ENCODE measurements around the gene BCCIP. TPM values are rescaled to one million over a fixed set of nuclear protein-coding genes. Genes with fewer than 3 reads are reported as not detected.

The BCCIP gene
- 39.8 TPM for total RNA-seq
- long read RNA-seq, transcript BCCIP-201 (7 exons, 1,236 nt) = minor isoform, 20 of 74 reads
- long read RNA-seq, transcript BCCIP-203 (8 exons, 1,433 nt) = major isoform, 24 of 74 reads
- long read RNA-seq, transcript BCCIP-202 (7 exons, 2,337 nt) = minor isoform, 20 of 74 reads
- long read RNA-seq, partial matches to known transcripts = 4 of 74 reads
- long read RNA-seq, other reads (novel, unspliced or antisense) = 6 of 74 reads

DNA sequence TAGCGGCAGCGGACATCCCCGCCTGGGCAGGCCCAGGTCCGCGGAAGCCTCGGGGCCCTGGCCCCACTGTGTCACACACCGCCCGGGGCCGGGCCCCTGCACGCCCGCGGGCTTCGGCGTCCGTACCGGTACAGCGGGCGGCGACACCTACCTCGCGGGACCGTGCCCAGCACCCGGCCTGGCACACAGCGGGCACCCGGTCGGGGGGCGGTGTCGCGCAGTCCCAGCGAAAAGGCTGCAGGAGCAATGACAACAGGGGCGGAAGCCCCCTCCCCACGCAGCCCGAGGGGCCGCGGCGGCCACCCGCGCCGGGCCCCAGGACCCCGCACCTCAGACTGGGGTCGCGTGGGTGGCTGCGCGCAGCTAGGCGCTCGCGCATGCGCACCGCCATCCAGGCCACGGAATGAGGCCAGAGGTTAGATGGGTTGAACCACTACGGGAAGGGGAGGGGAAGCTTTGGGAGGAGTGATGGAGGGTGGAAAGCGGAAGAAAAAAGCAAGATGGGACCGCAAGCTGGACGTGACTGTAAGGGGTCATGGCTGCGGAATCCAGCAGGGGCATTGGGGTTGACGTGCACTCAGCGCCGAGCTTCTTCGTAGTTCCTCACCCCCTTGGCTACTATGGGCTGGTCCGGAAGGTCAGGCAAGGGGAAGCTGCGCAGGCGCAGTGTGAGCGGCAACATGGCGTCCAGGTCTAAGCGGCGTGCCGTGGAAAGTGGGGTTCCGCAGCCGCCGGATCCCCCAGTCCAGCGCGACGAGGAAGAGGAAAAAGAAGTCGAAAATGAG, at the start of gene BCCIP, which contains the start of gene UROS:
BCCIP (plus strand) TSS at position 669 of the 785 bp plus-strand sequence; CDS start at position 681, 12 bp downstream.
UROS (minus strand) TSS at position 381 of the 785 bp plus-strand sequence. CDS start 6,759 bp downstream, outside the sequence.
- ATAC-seq (peak; percentile 98), DNase-seq (peak; percentile 96)
- H3K36me3 ChIP-seq = peaks cover 16% of the 10 kb centered on the region
- peaks cover 34% of the 10 kb centered on the region for H3K4me1 ChIP-seq
- peak within 1 kb of the TSS; percentile 89 for H3K4me3 ChIP-seq
- intact Hi-C loops (cut with DNase I) = no loop called here
- H3K27ac ChIP-seq = peak within 1 kb of the TSS; percentile 93
- TF ChIP-seq, protein P1, sequence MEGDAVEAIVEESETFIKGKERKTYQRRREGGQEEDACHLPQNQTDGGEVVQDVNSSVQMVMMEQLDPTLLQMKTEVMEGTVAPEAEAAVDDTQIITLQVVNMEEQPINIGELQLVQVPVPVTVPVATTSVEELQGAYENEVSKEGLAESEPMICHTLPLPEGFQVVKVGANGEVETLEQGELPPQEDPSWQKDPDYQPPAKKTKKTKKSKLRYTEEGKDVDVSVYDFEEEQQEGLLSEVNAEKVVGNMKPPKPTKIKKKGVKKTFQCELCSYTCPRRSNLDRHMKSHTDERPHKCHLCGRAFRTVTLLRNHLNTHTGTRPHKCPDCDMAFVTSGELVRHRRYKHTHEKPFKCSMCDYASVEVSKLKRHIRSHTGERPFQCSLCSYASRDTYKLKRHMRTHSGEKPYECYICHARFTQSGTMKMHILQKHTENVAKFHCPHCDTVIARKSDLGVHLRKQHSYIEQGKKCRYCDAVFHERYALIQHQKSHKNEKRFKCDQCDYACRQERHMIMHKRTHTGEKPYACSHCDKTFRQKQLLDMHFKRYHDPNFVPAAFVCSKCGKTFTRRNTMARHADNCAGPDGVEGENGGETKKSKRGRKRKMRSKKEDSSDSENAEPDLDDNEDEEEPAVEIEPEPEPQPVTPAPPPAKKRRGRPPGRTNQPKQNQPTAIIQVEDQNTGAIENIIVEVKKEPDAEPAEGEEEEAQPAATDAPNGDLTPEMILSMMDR (IDR thresholded peaks at IDR 0.05) = no peak
- no peaks in the 10 kb centered on the region for H3K9me3 ChIP-seq
- H3K27me3 ChIP-seq (ENCODE audit: low read depth) = no peaks in the 10 kb centered on the region

DNA sequence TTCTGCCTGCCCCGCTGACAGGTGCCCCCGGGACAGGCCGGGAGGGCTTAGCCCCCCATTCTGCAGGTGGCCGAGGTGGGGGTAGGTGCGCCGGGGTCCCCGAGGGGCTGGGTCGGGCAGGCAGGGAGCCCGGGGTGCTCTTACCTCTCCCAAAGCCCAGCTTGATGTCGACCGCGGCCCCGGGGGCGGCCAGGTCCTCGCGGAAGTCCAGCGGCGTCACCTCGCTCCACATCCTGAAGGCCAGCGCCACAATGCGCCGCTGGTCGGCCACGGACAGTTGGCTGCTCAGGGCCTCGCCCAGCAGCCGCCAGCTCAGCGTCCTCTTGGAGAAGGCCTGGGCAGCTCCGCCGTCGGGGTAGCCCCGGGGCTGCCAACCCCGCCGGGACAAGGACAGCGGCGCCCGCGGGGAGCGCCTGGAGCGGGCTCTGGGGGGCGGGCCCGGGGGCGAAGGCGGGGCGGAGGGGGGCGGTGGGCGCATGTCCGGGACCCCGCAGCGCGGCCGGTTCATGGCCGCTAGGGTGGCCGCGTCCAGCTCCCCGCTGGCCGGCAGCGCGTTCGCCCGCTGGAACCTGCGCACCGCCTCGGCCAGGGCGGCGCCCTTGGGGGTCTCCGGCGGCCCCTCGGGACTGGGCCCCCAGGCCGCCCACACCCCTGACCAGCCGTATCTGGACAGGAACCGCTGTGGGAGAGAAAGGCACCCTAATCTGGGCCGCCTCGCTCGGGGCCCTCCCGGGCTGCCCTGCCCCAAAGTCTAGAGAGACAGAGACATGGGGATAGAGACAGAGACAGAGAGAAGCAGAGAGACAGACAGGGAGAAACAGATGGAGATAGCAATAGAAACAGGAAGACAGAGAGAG, 49.4 kb upstream of the BCCIP start:
- Histone ChIP-seq H3K27ac (no peak overlapping the region), H3K4me3 (no peak overlapping the region), H3K36me3 (no peaks in the 10 kb centered on the region), H3K9me3 (no peaks in the 10 kb centered on the region), H3K27me3 (ENCODE audit: low read depth) (peaks cover 6% of the 10 kb centered on the region), H3K4me1 (no peaks in the 10 kb centered on the region)
- DNase-seq = no peak
- no peak for ATAC-seq
- TF ChIP-seq, protein P1 (IDR thresholded peaks at IDR 0.05) = no peak
- intact Hi-C loops (cut with DNase I) = no loop called here

DNA sequence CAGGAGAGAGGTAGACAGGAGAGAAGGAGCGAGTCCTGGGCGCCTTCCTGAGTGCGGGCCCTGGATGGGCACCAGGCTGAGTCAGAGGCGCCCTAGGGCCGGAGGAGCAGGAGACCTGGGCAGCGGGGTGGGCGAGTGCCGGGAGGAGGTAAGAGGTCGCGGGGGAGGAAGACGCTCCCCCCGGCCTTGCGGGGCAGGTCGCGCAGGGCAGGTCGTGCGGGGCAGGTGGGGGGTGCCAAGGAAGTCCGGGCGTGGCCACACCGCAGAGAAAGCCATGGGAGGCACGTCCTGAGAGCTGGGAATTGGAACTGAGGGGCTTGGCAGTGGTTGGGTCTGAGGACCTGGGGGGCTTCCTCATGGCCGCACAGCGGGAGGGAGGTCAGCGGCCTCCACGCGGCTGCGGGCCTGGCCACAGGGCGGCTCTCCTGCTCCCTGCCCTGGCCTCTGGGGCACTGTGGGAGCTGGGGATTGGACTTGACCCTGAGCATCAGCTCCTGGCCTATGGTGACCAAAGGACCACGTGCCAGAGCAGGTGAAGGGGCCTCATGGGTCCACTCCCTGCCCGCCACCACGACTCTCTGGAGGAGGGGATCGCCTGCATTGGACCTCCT, 48.7 kb upstream of the BCCIP start:
- DNase-seq = no peak
- intact Hi-C loops (cut with DNase I) = no loop called here
- no peaks in the 10 kb centered on the region for H3K4me1 ChIP-seq
- peak in 1 of 2 donors; percentile 20 for ATAC-seq
- H3K4me3 ChIP-seq = no peak overlapping the region
- H3K9me3 ChIP-seq = no peaks in the 10 kb centered on the region
- no peak overlapping the region for H3K27ac ChIP-seq
- TF ChIP-seq, protein P1 (IDR thresholded peaks at IDR 0.05) = no peak
- peaks cover 6% of the 10 kb centered on the region for H3K27me3 ChIP-seq (ENCODE audit: low read depth)
- H3K36me3 ChIP-seq = no peaks in the 10 kb centered on the region

DNA sequence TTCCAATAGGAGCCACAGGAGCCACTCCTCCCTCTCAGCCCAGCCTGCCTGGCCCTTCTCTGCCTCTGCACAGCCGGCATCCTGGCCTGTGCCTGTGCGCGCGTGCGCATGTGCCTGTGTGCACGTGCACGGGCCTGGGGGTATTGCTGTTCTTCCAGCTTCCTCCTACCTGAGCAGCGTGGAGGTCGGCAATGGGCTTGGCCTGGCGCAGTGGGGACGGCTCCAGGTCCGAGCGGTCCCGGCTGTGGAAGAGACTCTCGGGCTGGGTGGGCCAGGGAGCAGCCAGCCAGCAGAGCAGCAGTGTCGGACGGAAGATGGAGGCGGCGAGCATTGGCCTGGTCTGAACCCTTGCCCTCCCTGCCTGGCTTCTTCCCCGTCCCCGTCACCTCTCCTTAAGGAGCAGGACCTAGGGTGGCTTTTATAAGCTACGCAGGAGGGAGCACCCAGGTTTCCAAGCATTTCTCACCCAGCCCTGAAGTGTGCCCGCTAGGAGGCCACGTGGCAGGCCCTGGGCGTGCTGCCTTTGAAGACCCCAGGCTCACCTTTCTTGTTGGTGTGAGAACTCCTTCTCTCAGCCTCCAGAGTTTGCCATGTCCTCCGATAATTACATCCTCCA, 47.7 kb upstream of the BCCIP start, which contains the start of gene MMP21:
MMP21 (minus strand) TSS at position 331 of the 616 bp plus-strand sequence; CDS start at position 331, 0 bp downstream.
- DNase-seq (no peak), ATAC-seq (no peak)
- Histone ChIP-seq H3K36me3 (no peaks in the 10 kb centered on the region), H3K9me3 (no peaks in the 10 kb centered on the region), H3K27ac (no peak within 1 kb of the TSS), H3K4me1 (no peaks in the 10 kb centered on the region), H3K27me3 (ENCODE audit: low read depth) (peaks cover 6% of the 10 kb centered on the region), H3K4me3 (no peak within 1 kb of the TSS)
- intact Hi-C loops (cut with DNase I) = no loop called here
- TF ChIP-seq, protein P1 (IDR thresholded peaks at IDR 0.05) = no peak
